Smooth muscle cell (in vitro differentiated cells): ENCODE data around the gene ORMDL3. TPM values are rescaled to one million over a fixed set of nuclear protein-coding genes. Genes with fewer than 3 reads are reported as not detected.
A peak's percentile ranks its signal among the peaks of the same experiment; 100 is the strongest.

Experiments used
- DNase-seq: peaks from one replicate; lab custom pipeline; 2025; ENCODE audit not compliant: unreplicated experiment; lab: John Stamatoyannopoulos, UW
- H2AFZ ChIP-seq: fragments of 200-600 bp; sonication (generic); 2 replicates; pipeline ENCODE4 v1.6.0; 2016; ENCODE audit warnings: antibody characterized with exemption, low read depth, mild to moderate bottlenecking
- H3F3A ChIP-seq: fragments of 200-600 bp; sonication (generic); 2 replicates; pipeline ENCODE4 v1.6.0; 2017; ENCODE audit warnings: antibody characterized with exemption, low read depth
- H3K27ac ChIP-seq: fragments of 200-600 bp; sonication (generic); 2 replicates; pipeline ENCODE4 v1.5.1; 2016; ENCODE audit warnings: low read depth, mild to moderate bottlenecking
- H3K27me3 ChIP-seq: fragments of 200-600 bp; sonication (generic); 2 replicates; pipeline ENCODE4 v1.6.1; 2016; ENCODE audit warnings: low read depth, mild to moderate bottlenecking
- H3K36me3 ChIP-seq: fragments of 200-600 bp; sonication (generic); 2 replicates; pipeline ENCODE4 v1.5.1; 2016; ENCODE audit warnings: low read depth
- H3K4me1 ChIP-seq: fragments of 200-600 bp; sonication (generic); 2 replicates; pipeline ENCODE4 v1.5.1; 2016; ENCODE audit warnings: low read depth
- H3K4me2 ChIP-seq: fragments of 200-600 bp; sonication (generic); 2 replicates; pipeline ENCODE4 v1.6.0; 2016; ENCODE audit warnings: mild to moderate bottlenecking
- H3K4me3 ChIP-seq: fragments of 200-600 bp; sonication (generic); 2 replicates; pipeline ENCODE4 v1.5.1; 2016; ENCODE audit warnings: mild to moderate bottlenecking
- H3K79me2 ChIP-seq: fragments of 200-600 bp; sonication (generic); 2 replicates; pipeline ENCODE4 v1.6.0; 2016; ENCODE audit warnings: low read depth, mild to moderate bottlenecking
- H3K9ac ChIP-seq: fragments of 200-600 bp; sonication (generic); 2 replicates; pipeline ENCODE4 v1.6.0; 2016; ENCODE audit warnings: low read depth
- H3K9me3 ChIP-seq: fragments of 200-600 bp; sonication (generic); replicated peaks from 2 replicates; pipeline ENCODE4 v1.5.1; 2016; ENCODE audit warnings: low read depth
- H4K20me1 ChIP-seq: fragments of 200-600 bp; sonication (generic); 2 replicates; pipeline ENCODE4 v1.6.0; 2016; ENCODE audit warnings: low read depth
- CTCF ChIP-seq: fragments of 200-600 bp; sonication (generic); IDR thresholded peaks from 2 replicates; pipeline ENCODE4 v1.5.1; 2017; ENCODE audit warnings: borderline replicate concordance, mild to moderate bottlenecking, antibody characterized with exemption; ENCODE audit not compliant: insufficient read depth, poor library complexity, severe bottlenecking
- WGBS: methylation state at CpG from one replicate; pipeline ENCODE4 v1.1.7; 2016; ENCODE audit warnings: low lambda C conversion rate; 5-methylcytosine and 5-hydroxymethylcytosine counted together
- polyA plus RNA-seq: library from polyadenylated mRNA; unstranded; fragments of >200 nt; fragmentation: Nextera tagmentation; extraction: Ambion mirVana; gene quantifications from 2 replicates; pipeline ENCODE4 v1.2.1, GENCODE V29; 2016
- total RNA-seq: library from RNA; depleted of rRNA; stranded (reverse); fragments of >200 nt; gene quantifications from 2 replicates; pipeline ENCODE4 v1.2.3, GENCODE V29; 2014

Gene ORMDL3
- total and polyA plus RNA-seq, 2 experiments from 2014 or later: 24.7 to 29.8 TPM

- Histone ChIP-seq H3K4me2 (no peak overlapping the region), H3K27me3 (no peaks in the 10 kb centered on the region), H2AFZ (no peak overlapping the region), H3K27ac (no peak overlapping the region), H3K4me1 (peaks cover 3% of the 10 kb centered on the region), H3K9ac (no peak overlapping the region), H3K79me2 (peaks cover 12% of the 10 kb centered on the region), H4K20me1 (peaks cover 27% of the 10 kb centered on the region), H3K36me3 (no peaks in the 10 kb centered on the region), H3F3A (no peaks in the 10 kb centered on the region), H3K4me3 (no peak overlapping the region), H3K9me3 (no peaks in the 10 kb centered on the region)
- DNase-seq: no peak
- WGBS: 94% methylated on average over 19 of the region's 19 CpGs
- no peak for TF ChIP-seq CTCF
These were observed 6.9 kb downstream of the ORMDL3 start for GRCh38 chr17:39920218-39921210.

GRCh38 chr17:39919087-39919683 lies 8.2 kb downstream of the ORMDL3 start:
- no peaks in the 10 kb centered on the region for H3K27me3 ChIP-seq
- H3F3A ChIP-seq: no peaks in the 10 kb centered on the region
- no peak overlapping the region for H3K4me3 ChIP-seq
- WGBS: over 99% methylated on average over 9 of the region's 9 CpGs
- no peaks in the 10 kb centered on the region for H3K9me3 ChIP-seq
- H2AFZ ChIP-seq: no peak overlapping the region
- no peaks in the 10 kb centered on the region for H3K79me2 ChIP-seq
- H3K27ac ChIP-seq: no peak overlapping the region
- TF ChIP-seq CTCF: no peak
- no peak overlapping the region for H3K9ac ChIP-seq
- H3K4me1 ChIP-seq: no peaks in the 10 kb centered on the region
- no peak overlapping the region for H3K4me2 ChIP-seq
- no peak for DNase-seq
- no peaks in the 10 kb centered on the region for H3K36me3 ChIP-seq
- H4K20me1 ChIP-seq: peaks cover 13% of the 10 kb centered on the region

- no peak overlapping the region for H3K27ac ChIP-seq
- H4K20me1 ChIP-seq: no peaks in the 10 kb centered on the region
These were observed 10.5 kb downstream of the ORMDL3 start for GRCh38 chr17:39916918-39917317.

More at GRCh38 chr17:39916918-39917317, 10.5 kb downstream of the ORMDL3 start:
- 92% methylated on average over 7 of the region's 7 CpGs for WGBS
- H3F3A ChIP-seq: no peaks in the 10 kb centered on the region
- peak; percentile 5 for TF ChIP-seq CTCF
- no peak overlapping the region for H3K4me3 ChIP-seq
- no peak for DNase-seq
- no peaks in the 10 kb centered on the region for H3K79me2 ChIP-seq
- H3K4me1 ChIP-seq: no peaks in the 10 kb centered on the region
- no peak overlapping the region for H3K4me2 ChIP-seq
- no peaks in the 10 kb centered on the region for H3K9me3 ChIP-seq
- no peaks in the 10 kb centered on the region for H3K27me3 ChIP-seq
- H3K9ac ChIP-seq: no peak overlapping the region
- no peaks in the 10 kb centered on the region for H3K36me3 ChIP-seq
- H2AFZ ChIP-seq: no peak overlapping the region
